Activated CD4-positive, alpha-beta T cell treated with anti-CD3 and anti-CD28 coated beads for 4 hours (primary cell): Measurements from ENCODE around the gene SLC8A2.
"Not testable (repeated sequence)": the region's sequence is repeated elsewhere in the genome, so short reads cannot be mapped to it uniquely, and the experiment has no call there.

Experiments used
- DNase-seq, 2 donors: peaks; one replicate each; pipeline ENCODE4 v3.0.0-alpha.2; 2020

Gene SLC8A2

DNA sequence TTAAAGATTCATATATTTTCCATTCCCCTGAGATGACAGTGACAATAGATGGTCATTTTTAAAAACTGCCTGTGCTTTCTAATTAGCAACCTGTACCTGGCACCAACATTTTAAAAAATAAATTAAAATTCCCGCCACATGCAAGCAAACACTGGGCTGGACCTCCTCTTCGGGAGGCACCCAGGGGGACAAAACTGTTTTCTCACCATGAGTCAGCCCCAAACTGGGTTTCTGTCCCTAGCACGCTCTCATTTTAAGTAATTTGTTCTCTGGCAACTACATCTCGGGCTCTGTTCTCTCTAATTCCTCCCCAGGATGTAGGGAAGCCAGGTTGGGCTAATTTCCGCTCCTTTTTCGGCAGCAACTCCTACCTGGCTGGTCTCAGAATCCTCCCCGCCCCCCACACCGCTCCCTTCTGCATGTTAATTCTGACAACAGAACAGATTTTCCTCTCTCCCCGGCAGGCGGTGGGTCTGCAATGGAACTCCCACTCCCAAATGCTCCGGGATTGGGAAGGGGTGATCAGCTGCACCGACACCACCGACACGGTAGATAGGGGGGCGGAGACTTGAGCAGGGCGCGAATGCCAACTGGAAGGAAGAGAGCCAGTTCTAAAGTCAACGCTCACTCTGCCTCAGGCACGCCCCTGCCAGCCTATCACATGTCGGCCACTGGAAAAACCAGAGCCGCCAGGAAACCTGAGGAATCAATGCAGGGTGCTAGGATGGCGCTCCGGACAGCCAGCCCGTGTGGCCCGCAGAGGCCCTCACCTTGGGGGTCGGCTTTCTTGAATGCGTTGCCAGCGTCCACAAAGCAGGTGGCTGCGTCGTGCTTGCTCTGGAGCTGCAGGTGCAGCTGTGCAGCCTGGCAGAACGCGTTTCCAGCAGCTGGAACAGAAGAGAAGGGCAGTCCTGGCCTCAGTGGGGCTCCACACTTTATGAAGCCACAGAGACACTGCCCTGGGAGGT is 28.5 kb upstream of the SLC8A2 start:
- DNase-seq = no peak

DNA sequence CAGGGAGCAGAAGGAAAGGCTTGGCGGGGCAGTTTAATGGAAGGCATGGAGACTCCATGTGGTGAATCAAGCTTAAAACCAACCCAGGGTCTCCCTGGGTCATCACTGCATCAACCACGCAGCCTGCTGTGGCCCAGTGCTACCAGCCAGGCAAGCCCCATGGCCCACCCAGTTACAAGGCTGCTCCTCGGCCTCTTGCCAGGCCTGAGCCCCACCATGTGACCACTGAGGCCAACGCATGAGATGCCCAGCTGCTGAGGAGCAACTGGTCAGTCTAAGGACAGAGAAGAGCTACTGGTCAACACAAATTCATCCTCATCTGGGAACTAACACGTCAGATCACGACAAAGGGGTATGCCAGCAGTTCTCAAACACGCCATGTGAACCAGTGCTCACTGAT is 27.7 kb upstream of the SLC8A2 start:
- DNase-seq = no peak

DNA sequence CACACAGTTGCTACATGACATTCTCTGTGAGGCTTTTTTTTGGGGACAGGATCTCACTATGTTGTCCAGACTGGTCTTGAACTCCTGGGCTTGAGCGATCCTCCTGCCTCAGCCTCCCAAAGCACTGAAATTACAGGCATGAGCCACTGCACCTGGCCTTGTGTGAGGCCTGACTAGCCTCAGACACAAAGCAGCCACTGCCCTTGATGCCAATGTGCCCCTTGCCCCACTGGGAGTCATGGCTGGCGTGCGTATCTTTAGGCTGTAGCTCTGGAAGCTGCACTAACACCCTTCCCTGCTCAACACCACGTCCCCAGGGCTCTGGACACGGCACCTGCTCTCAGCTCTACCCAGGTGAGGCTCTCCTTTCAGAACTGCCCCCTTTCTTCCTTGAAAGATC is 26.9 kb upstream of the SLC8A2 start:
- no peak for DNase-seq

GRCh38 chr19:47497821-47498520 is 26.3 kb upstream of the SLC8A2 start:
- DNase-seq = no peak

DNA sequence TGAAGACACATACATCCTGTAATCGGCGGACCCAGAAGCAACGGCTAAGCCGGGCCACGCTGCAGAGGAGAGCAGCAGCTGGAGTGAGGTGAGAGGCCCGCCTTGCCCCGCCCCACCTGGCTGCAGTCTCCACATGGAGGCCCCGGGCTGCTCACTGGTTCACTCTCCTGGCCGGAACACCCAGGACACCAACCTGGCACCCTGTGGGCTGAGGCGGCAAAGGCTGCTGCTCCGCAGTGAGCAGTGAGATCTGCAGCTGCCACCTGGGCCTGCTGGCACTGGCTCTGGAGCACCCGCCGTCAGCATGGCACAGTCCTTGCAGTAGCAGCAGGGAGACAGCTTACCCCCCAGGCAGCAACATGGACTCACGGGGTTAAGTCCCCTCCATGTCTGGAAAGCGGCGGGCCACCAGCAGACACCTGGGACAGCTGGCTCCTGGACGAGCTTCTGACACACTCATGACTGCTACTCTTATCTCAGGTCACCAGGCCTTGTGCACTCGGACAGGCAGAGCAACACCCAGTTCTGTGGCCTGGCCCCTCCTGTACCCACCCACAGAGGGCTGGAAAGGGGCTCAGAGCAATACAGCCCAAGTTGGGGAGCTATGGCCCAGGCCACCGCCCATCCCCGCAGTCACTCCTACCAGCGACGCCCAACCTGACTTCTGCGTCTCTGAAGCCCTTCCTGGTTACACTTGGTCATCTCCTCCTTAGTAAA is 25.5 kb upstream of the SLC8A2 start:
- no peak for DNase-seq

GRCh38 chr19:47495478-47496372 is 24.0 kb upstream of the SLC8A2 start:
- no peak for DNase-seq

GRCh38 chr19:47494729-47495128 is 23.0 kb upstream of the SLC8A2 start:
- DNase-seq = no peak

DNA sequence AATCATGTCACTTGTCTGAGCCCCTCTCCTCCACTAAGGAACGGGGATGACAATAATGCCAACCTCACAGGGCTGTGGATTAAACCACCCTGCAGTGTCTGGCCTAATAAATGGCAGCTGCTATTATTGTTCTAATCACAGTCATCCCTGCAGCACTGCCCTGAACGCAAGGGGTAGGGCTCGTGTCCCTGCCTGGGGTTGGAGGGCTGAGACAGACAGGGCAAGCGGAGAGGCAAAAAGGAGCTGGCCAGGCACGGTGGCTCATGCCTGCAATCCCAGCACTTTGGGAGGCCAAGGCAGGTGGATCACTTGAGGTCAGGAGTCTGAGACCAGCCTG is 22.5 kb upstream of the SLC8A2 start:
- DNase-seq = no peak

DNA sequence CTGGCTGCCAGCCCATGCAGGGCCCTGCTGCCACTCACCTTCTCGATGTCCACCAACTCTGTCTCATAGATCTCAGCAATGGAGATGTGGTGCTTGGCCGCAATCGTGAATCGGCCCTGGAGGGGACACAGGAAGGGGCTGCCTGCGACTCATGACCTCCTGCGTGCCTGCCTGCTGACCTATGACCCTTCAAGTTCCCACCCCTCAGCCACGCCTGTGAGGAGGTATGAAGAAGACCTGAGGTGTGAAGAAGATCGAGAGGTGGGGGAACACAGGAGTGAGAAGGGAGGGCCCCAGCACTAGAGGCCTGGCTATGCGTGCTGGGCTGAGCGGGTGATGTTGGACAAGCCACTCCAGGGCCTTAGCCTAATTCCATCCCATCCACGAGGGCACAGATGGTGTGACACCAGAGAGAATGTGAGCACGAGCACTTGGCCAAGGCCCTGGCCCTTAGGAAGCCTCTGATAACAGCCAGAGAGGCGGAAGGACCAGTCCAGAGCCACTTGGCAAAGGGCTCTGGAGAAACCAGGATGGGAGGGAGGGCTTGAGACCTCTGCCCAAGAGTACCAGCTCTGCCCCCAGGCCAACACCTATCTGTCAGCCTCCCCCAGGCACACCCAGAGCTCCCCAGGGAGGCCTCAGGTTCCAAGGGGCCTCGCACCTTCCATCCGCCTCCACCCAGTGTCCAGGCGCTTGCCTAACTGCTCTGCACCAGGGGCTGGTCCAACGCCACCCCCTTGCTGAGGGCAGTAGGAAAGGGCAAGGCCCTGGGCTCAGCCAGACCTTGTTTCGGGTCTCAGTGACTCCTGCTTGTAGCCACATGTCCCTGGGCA is 21.9 kb upstream of the SLC8A2 start:
- no peak for DNase-seq

GRCh38 chr19:47492571-47493377 is 21.1 kb upstream of the SLC8A2 start:
- DNase-seq = no peak

DNA sequence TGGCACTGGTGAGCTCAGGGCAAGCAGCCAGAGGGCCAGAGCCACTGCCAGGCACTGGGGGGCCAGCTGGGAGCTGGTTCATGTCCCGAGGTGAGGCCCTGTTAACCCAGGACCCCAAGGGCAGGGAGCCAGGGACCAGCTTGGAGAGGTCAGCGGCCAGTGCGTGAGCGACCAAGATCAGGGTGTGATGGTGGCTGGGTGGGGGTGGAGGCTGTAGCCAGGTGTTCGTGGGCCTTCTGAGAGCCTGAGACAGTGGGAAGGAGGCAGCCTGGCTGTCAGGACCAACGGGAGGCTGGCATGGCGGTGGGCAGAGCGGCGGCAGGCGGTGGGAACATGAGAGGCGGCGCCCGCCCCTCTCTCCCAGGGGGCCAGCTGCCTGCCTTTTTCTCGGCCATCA is 20.4 kb upstream of the SLC8A2 start:
- no peak for DNase-seq

DNA sequence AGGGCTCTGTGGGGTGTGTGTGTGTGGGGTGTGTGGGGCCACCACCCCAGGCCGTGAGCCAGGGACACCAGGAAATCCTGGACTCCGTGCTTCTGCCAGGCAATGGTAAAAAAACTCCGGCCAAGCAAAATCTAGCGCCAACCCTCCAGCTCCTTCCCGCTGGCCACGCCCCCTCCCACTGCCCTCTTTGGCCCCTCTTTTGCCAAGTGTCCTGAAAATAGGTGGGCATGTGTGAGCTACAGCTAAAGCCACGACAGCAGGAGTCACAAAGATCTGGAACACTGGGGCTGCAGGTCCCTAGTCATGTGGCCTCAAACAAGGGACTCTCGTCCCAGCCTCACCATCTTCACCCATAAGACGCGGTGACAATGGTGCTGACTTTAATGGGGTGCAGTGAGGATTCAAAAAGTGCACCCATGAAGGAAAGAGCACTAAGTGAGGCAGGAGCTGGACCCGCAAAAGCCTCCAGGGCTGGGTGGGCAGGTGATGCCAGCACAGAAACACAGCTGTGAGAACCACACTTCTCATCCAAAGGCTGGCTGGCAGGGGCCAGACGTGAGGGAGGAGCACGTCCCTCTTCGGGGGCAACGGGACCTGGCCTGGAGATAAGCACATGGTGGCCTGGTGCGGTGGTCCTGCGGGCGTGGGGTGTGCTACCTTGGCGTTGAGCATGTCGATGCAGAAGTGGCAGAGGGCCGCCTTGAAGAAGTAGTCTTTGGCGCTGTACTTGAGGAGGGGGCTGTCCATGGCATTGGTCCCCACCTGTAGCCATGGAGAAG is 19.9 kb upstream of the SLC8A2 start:
- no peak for DNase-seq

- no peak for DNase-seq
Observed at GRCh38 chr19:47490847-47491246, 19.2 kb upstream of the SLC8A2 start.

DNA sequence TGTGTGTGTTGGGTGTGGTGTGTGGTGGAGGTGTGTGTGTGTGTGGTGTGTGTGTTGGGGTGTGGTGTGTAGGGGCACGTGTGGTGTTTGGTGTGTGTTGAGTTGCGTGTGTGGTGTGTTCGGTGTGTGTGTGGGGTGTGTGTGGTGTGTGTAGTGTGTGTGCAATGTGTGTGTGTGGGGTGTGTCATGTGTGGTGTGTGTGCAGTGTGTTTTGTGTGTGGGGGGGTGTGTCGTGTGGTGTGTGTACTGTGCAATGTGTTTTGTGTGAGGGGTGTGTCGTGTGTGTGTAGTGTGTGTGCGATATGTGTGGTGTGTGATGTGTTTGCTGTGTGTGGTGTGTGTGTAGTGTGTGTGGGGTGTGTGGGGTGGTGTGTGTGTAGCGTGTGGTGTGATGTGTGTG is 18.3 kb upstream of the SLC8A2 start:
- DNase-seq = no peak

DNA sequence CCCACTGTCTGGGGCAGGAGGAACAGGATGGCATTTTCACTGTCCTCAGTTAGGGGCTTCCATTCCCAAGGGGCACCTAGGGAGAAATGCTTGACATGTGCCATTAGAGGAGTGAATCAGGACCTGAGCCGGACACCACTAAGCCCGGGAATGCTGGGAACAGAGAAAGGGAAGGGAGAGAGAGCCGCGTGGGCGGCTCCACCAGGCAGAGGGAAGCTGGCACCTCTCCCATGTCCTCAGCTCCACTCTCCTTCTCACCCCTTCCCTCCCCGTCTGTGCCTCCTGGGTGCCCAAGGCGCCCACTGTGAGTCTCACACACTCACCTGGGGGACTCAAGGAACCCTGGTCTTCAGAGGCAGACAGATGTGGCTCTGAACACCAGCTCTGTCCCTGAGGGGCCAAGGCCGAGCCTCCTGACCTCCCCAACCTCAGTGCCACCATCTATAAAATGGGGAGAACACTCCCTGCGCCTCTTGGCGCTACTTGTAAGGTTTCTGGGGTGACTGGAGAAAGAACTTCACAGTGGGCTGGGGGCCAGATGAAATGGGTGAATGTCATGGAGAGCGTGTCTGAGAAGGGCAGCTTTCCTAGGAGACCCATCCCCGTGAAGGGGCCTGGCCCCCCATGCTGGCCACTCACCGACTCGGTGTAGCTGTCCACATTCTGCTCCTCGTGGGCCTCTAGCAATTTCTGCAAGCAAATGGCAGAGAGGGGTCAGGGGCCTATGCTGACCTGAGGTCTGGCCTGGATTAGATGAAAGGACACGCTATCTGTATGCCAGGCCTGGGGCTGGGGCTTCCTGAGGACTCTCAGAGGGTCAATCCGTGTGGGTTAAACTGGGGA is 17.6 kb upstream of the SLC8A2 start:
- no peak for DNase-seq

- DNase-seq = no peak
Observed at GRCh38 chr19:47487551-47488515, 16.1 kb upstream of the SLC8A2 start.

DNA sequence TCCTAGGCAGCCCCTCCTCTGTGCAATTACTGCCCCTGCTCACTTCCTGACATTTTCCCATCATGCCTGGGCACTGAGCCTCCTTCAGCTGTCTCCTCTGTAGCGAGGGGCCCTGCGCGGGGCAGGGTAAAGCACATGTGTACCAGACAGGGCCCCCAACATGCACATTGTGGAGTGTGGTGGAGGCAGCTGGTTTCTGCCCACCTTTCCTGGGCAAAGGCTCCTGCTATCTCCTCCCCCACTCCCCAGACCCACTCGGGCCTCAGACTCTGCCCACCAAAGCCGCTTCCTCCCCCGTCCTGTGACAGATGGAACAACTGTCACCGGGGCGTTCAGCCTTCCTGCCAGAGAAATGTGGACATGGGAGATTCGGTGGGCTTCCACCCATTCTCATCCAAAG is 15.2 kb upstream of the SLC8A2 start:
- DNase-seq = no peak

GRCh38 chr19:47486220-47486619 is 14.5 kb upstream of the SLC8A2 start:
- DNase-seq = not testable (repeated sequence)
